GM19467 (cell line): Measurements from ENCODE around the gene SPATA21.
"Not testable (repeated sequence)": the region's sequence is repeated elsewhere in the genome, so short reads cannot be mapped to it uniquely, and the experiment has no call there.

Experiments
- ATAC-seq: cut with Tn5 transposase; IDR thresholded peaks from one replicate; pipeline ENCODE4 v1.9.1; 2021; ENCODE audit warnings: mild to moderate bottlenecking, moderate library complexity; ENCODE audit not compliant: unreplicated experiment

The SPATA21 gene, protein sequence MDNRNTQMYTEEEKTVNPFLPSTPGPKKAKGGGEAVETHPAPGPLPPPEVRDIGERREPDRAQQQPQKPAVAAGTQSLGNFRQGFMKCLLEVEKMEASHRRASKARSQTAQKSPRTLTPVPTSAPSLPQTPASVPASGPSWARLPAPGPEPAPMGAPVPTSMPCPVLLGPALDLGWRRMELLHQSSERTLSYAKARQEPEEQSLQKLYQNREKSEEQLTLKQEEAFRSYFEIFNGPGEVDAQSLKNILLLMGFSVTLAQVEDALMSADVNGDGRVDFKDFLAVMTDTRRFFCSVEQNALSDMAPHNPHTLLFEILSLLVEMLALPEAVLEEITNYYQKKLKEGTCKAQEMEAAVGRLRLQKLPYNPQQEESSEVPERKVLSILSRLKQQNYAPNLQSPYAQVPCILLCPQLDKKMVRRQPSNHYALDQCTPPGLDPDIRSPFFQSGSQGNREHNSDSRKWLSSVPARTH

GRCh38 chr1:16436946-16437474, at the start of gene SPATA21:
Gene SPATA21, minus strand, starts transcription at chr1:16437424. Its CDS starts 6,053 bp downstream, at chr1:16431371.
- no peak for ATAC-seq

DNA sequence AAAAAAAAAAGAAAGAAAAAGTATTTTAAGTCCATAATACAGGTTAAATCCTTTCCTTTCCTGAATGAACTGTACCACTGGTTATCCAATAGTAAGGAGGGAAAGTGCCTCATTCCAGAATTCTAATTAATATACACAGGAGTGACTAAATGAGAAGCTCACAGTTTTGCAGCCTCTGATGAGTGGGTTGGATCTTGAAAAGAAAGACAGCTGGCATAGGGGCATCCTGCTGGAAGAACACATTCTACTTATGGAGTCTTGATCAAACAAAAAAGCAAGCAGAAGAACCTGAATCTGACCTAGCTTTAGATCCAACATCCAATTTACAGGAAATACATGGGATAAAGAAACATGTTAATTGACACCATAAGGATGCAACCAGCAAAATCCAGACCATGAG, 49.8 kb upstream of the SPATA21 start:
- ATAC-seq, result not testable (repeated sequence)

GRCh38 chr1:16486316-16486715, 49.1 kb upstream of the SPATA21 start:
- ATAC-seq, result not testable (repeated sequence)

- no peak for ATAC-seq
These were observed 47.7 kb upstream of the SPATA21 start for GRCh38 chr1:16484931-16485330.

DNA sequence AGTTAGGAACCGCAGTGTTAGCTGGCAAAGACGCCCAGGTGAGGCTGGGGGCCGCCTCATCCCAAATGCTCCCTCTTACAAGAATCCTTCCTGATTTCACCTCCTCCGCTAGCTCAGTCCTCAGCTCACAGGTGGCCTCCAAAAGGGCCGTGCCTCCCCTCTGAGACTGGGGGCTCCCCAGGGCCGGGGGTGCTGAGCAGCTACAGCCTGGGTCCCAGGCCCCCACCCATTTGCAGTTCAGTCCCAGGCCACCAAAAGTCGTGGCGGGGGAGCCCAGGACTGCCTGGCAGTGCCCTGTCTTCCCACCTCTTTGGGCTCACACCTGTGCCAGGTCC, 47.2 kb upstream of the SPATA21 start:
- ATAC-seq, result no peak

DNA sequence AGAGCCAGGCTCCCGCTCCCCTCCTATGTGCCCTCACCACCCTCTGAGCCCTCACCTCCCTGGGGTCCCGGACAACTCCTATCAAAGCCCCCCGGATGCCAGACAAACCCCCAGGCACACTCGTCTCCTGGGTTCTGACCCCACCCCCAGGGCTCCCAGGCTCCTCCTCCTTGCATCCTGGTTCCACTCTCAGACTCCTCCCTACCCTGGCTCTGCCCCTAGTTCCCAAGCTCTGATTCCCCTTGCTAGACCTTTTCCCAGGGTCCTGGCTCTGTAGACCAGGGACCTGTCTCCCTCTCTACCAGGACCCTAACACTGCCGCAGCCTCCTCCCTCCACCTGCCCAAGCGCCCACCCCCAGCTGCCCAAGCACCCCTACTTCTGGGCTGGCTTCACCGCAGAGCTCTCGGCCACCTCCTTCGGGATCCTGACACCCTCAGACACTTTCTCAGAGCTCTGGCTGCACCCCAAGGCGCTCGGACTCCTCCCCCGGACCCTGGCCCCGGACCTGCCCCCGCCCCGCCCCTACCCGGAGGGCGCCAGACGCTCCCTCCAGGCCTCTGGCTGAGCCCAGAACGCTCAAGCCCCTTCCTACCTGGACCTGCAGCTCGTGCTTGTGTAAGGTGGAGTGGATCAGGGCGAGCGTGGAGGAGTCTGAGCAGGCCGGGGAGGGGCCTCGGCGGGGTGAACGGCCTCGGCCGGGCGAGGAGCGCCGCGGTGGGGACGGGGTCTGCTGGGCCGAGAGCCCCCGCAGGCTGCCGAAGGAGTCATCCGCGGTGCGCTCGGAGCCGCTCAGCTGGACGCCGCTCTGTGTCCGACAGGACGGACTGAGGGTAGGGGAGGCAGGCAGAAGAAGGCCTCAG, 46.6 kb upstream of the SPATA21 start:
- ATAC-seq, result not testable (repeated sequence)

DNA sequence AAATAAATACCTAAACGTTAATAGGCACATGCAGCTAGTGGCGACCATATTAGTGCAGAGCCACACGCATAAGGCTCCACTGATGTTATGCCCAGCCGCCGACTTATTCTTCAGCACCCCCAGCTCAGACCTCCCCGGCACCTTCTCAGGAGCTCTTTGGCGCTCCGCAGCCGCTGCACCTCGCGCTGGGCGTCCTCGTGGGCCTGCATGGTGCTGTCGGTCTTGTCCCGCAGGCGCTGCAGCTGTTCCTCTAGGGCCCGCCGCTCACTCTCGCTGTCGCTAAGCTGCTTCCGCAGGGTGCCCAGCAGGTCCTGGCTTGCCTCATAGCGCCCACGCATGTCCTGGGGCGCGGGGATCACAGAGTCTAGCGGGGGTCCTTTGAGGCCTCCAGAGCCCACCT, 45.9 kb upstream of the SPATA21 start:
- ATAC-seq, result not testable (repeated sequence)

DNA sequence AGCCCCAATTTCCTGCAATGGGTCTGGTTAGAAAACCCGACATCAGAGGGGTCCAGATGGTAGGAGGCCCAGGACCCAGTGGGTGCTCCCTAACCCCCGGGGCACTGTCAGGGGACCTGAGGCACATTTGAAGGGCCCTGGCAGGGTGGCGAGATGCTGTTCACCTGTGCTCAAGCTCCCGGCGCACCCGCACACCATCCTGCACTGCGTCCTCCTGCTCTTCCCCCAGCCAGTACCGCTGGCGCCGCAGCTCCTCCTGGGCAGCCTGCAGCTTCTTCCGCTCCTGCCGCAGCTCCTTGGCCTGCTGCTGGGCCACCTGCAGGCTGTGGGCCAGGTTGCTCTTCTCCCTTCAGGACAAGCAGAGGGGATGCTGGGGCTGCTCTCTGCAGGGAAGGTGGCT, 40.9 kb upstream of the SPATA21 start:
- ATAC-seq, result no peak

DNA sequence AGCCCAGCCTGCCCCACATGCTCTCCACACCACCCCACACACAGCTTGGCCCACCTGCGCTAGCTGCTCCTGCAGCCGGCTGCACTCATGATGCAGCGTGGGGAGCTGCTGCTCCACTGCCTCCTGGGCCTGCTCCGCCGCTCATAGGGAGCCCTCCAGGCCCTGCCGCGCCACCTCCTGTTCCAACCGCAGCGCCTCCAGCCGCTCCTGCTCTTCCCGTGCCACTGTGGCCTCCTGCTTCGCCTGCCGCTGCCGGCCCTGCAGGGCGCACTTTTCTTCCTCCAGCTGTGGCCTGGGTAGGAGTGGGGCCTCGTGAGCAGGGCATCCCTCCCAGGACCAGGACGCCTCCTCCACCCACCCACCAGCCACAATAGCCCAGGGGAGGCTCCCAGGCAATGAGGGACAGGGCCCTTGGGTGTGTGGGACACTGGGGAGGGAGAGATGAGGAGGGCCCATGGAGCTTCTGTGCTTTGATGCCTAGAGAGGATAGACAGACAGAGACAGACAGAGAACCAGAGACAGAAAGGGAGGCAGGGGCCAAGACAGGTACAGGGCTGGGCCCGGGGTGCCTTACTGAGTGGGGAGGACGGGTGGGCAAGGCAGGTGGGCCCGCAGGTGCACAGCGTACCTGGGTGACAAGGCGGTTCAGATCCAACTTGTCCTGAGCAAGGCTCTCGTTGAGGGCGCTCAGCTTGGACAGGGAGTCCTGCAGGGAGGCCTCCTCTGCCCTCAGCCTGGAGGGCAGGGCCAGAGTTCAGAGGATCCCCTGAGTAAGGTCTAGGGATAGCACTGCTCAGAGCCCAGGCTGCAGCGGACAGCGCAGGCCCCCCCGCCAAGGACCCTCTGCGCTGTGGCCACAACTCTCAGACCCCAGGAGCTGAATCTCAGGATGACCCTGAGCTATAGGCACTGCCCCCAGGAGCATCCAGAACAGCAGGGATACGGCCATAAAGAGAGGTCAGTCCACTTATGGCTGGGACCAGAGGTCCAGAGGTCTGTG, 38.8 kb upstream of the SPATA21 start:
- ATAC-seq, result not testable (repeated sequence)

- not testable (repeated sequence) for ATAC-seq
These were observed 37.7 kb upstream of the SPATA21 start for GRCh38 chr1:16474891-16475290.

DNA sequence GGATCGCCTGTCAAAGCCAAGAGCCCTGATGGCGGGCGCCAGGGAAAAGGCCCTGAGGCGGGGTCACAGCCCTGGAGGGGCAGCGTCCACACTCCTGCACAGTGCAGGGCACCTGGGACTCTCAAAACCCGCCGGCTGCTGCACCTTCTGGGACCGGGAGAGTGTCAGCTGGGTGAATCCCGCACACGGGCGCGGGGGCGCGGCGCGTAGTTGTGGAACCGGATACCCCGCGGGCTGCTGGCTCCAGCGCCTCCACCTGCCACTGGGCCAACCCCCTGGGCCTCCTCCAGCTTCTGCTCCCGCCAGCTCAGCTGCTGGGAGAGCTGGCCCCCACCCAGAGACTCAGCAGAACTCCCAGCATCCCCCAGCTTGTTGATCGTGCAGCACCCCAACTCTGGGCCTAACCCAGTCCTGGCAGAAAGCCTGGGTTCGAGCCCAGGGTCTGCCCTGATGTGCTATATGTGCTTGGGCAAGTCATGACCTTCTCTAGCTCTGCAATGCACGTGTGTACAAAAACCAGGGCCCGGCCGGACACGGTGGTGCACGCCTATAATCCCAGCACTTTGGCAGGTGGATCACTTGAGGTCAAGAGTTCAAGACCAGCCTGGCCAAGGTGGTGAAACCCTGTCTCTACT, 37.1 kb upstream of the SPATA21 start:
- ATAC-seq, result no peak

GRCh38 chr1:16468558-16468957, 31.3 kb upstream of the SPATA21 start:
- no peak for ATAC-seq

DNA sequence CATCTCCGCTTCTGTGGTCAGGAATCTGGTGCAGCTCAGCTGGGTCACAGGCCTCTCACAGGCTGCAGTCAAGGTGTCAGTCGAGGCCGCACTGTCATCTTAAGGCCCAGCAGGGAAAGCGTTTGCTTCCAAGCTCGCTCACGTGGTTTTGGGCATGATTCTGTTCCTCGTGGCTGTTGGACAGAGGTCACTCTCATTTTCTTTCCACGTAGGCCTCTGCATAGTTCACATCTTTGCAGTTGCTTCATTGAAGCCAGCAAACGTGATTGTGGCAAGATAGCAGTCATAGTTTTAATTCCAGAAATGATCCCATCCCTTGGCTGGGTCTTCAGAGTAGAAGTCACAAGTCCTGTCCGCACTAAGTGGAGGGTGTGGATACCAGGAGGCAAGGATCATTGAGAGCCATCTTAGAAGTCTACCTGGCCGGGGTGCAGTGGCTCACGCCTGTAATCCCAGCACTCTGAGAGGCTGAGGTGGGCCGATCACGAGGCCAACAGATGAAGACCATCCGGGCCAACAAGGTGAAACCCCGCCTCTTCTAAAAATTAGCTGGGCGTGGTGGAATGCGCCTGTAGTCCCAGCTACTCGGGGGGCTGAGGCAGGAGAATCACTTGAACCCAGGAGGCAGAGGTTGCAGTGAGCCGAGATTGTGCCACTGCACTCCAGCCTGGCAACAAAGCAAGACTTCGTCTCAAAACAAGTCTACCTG, 27.8 kb upstream of the SPATA21 start:
- no peak for ATAC-seq

GRCh38 chr1:16462773-16463330, 25.6 kb upstream of the SPATA21 start:
- ATAC-seq, result no peak

DNA sequence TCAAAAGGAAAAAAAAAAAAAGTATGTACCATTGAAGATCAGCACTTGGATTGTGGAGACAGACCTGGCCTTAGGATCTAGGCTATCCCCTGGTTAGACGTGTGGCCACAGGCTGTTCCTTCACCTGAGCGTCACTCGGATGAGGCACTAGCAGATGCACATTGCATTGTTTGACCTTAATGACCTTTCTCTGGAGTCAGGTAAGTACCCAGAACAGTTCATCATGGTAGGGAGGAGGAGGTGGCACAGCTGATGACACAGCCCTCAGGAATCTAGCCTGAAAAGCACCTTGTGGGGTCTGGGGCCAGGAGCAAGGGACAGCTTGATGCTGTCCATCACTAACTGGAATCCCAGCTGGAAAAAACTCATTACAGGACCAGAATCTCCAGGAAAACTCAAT, 24.5 kb upstream of the SPATA21 start:
- no peak for ATAC-seq

DNA sequence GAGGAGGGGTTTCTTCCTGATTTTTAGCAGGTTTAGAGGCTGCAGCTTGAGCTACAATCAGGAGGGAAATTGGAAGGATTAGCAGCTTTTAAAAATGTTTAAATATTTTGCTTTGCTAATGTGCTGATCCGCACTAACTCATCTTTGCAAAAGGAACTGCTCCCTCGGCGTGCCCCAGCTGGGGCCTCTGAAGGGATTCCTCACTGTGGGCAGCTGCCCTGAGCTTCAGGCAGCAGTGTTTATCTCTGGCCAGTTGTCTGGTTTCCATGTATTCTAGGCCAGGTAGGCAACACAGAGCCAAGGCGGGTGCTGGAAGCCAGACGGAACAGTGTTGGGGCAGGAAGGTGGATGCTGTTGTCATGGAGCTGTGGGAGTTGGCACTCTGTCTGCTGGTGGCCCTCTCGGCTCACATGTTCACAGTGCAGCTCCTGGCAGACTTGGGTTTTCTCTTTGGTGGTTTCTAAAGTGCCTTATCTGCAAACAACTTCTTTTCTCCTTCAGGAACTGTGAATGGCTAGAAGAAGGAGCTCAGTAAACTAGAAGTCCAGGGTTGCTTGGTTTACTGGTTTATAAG, 22.2 kb upstream of the SPATA21 start:
- ATAC-seq, result no peak

DNA sequence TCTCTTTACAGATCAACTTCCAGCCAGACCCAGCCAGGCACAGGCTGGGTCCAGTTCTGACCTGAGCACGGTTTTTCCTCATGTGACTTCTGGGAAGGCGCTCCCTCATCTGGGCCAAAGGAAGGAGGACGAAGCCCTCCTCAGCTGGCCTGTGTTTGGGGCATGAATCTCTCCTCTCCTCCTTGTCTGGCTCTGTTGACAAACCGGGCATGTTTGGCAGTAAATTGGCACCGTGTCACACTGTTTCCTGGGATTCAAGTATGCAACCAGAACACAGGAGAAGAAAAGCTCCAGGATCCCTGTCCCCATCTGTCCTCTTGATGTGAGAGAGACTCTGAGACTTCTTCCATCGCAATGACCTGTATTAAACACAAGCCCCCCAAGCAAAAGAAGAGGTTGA, 21.6 kb upstream of the SPATA21 start:
- ATAC-seq, result no peak

DNA sequence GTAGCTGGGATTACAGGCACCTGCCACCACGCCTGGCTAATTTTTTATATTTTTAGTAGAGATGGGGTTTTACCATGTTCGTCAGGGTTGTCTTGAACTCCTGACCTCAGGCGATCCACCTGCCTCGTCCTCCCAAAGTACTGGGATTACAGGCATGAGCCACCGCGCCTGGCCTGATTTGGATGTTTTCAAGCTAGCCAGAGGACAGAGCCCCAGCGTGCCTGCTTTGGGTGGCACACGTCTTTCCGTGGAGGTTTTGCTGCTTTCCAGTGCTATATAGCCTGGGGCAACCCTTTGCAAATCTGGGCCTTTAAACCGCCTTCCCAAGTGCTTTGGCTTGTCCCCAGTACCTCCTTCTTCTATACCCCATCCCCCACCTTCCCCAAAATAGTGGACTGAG, 18.9 kb upstream of the SPATA21 start:
- not testable (repeated sequence) for ATAC-seq

GRCh38 chr1:16454909-16455308, 17.7 kb upstream of the SPATA21 start:
- ATAC-seq, result not testable (repeated sequence)
